ENCODE measurements around the gene EZR. TPM values are rescaled to one million over a fixed set of nuclear protein-coding genes. Genes with fewer than 3 reads are reported as not detected.

The EZR gene
- total and polyA plus RNA-seq, 10 of the 15 experiments (the other 5 are each of a cell fraction or from before 2014, with no cell fraction given): 79.1 to 282 (median 161) TPM

DNA sequence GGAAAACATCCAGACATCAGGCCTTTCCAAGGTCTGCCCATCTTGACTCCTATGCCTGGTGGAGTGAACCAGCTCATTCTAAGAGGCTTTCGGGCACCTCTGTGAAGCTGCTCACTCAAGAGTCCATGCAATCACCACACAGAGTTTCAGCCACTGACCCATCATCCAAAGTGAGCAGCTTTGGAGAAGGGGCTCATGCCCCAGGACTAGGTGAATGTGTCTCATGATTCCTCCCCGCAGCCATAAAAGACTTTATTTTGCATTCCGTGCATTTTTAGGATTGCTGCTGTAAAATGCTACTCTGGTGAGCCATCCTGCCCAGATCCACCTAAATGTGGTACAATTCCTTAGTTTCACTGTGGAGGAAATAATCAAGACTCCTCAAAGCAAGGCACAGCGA is 44.5 kb upstream of the EZR start:
- no peak overlapping the region for H3K9ac ChIP-seq (ENCODE audit: control insufficient read depth, insufficient read depth, low read length)
- WGBS (ENCODE audit: insufficient coverage, insufficient replicate concordance, low lambda C conversion rate, missing lambda C conversion rate): 78% methylated on average over 4 of the region's 4 CpGs
- no peaks in the 10 kb centered on the region for H3K36me3 ChIP-seq (ENCODE audit: control insufficient read depth in 2 of 2, insufficient read depth in 2 of 2, low read length in 1 of 2)
- POLR2A ChIA-PET: interaction anchor here (0.6 kb wide), 1 partner anchor 41 kb away, joined by 5 read pairs; no protein-coding TSS in a partner anchor
- H3K4me2 ChIP-seq (ENCODE audit: control insufficient read depth, insufficient read depth): no peak overlapping the region
- BruUV-seq (replicated peaks): no TSS peak
- H3K4me3 ChIP-seq: no peak overlapping the region
- ATAC-seq: no peak
- CTCF ChIA-PET: interaction anchor here (0.7 kb wide), 1 partner anchor 138 kb away, joined by 3 read pairs; no protein-coding TSS in a partner anchor
- no peaks in the 10 kb centered on the region for H3K27me3 ChIP-seq (replicated peaks in 1 of 2; ENCODE audit: control insufficient read depth in 2 of 2, insufficient read depth in 2 of 2, low read length in 1 of 2)
- H2AFZ ChIP-seq (ENCODE audit: control insufficient read depth, low read depth, low read length): no peak overlapping the region
- no peak for DNase-seq (ENCODE audit: low read depth, low spot score)
- no peaks in the 10 kb centered on the region for H4K20me1 ChIP-seq (ENCODE audit: control insufficient read depth, insufficient read depth)
- intact Hi-C loops (cut with micrococcal nuclease; ENCODE audit: unreplicated experiment): no loop called here
- SMC1A ChIA-PET (ENCODE audit: uncharacterized antibody, unreplicated experiment): interaction anchor here (0.9 to 1.0 kb wide), 2 partner anchors 47 to 49 kb away, joined by 3 read pairs; no protein-coding TSS in a partner anchor
- H3K9me3 ChIP-seq (replicated peaks; ENCODE audit: control insufficient read depth, insufficient read depth, low read length): no peaks in the 10 kb centered on the region; the same call in 2 of the 3 replicates
- H3K4me1 ChIP-seq (ENCODE audit: control insufficient read depth, insufficient read depth, low read length): peaks cover 26% of the 10 kb centered on the region
- no peaks in the 10 kb centered on the region for H3K79me2 ChIP-seq (ENCODE audit: control insufficient read depth, insufficient read depth, low read length)
- TF ChIP-seq HDAC2 (IDR thresholded peaks at IDR 0.05): no peak
- TF ChIP-seq, protein P1, sequence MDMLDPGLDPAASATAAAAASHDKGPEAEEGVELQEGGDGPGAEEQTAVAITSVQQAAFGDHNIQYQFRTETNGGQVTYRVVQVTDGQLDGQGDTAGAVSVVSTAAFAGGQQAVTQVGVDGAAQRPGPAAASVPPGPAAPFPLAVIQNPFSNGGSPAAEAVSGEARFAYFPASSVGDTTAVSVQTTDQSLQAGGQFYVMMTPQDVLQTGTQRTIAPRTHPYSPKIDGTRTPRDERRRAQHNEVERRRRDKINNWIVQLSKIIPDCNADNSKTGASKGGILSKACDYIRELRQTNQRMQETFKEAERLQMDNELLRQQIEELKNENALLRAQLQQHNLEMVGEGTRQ (IDR thresholded peaks at IDR 0.05; ENCODE audit: borderline replicate concordance, low read depth, low read length): no peak
- TF ChIP-seq ZNF24 (IDR thresholded peaks at IDR 0.05): no peak
- TF ChIP-seq, protein P2, sequence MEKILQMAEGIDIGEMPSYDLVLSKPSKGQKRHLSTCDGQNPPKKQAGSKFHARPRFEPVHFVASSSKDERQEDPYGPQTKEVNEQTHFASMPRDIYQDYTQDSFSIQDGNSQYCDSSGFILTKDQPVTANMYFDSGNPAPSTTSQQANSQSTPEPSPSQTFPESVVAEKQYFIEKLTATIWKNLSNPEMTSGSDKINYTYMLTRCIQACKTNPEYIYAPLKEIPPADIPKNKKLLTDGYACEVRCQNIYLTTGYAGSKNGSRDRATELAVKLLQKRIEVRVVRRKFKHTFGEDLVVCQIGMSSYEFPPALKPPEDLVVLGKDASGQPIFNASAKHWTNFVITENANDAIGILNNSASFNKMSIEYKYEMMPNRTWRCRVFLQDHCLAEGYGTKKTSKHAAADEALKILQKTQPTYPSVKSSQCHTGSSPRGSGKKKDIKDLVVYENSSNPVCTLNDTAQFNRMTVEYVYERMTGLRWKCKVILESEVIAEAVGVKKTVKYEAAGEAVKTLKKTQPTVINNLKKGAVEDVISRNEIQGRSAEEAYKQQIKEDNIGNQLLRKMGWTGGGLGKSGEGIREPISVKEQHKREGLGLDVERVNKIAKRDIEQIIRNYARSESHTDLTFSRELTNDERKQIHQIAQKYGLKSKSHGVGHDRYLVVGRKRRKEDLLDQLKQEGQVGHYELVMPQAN (conservative IDR thresholded peaks at IDR 0.05): no peak
- no peak for TF ChIP-seq RAD21 (IDR thresholded peaks at IDR 0.05; ENCODE audit: insufficient read depth, low read depth, low read length)
- TF ChIP-seq ASH2L (IDR thresholded peaks at IDR 0.05; ENCODE audit: borderline replicate concordance, low read depth): no peak
- TF ChIP-seq CHD1 (IDR thresholded peaks at IDR 0.05; ENCODE audit: low read depth, low read length): no peak
- TF ChIP-seq, protein P3, sequence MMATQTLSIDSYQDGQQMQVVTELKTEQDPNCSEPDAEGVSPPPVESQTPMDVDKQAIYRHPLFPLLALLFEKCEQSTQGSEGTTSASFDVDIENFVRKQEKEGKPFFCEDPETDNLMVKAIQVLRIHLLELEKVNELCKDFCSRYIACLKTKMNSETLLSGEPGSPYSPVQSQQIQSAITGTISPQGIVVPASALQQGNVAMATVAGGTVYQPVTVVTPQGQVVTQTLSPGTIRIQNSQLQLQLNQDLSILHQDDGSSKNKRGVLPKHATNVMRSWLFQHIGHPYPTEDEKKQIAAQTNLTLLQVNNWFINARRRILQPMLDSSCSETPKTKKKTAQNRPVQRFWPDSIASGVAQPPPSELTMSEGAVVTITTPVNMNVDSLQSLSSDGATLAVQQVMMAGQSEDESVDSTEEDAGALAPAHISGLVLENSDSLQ (IDR thresholded peaks at IDR 0.05): no peak
- TF ChIP-seq SPI1 (IDR thresholded peaks at IDR 0.05; ENCODE audit: borderline replicate concordance, insufficient read depth, low read depth, low read length): no peak
- TF ChIP-seq TAF1 (IDR thresholded peaks at IDR 0.05; ENCODE audit: borderline replicate concordance, low read depth, low read length): no peak
- TF ChIP-seq IRF4 (IDR thresholded peaks at IDR 0.05; ENCODE audit: low read depth, low read length): no peak
- TF ChIP-seq, protein P4, sequence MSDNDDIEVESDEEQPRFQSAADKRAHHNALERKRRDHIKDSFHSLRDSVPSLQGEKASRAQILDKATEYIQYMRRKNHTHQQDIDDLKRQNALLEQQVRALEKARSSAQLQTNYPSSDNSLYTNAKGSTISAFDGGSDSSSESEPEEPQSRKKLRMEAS (IDR thresholded peaks at IDR 0.05; ENCODE audit: low read depth, low read length): no peak
- TF ChIP-seq SMAD5 (IDR thresholded peaks at IDR 0.05; ENCODE audit: low read depth): no peak
- no peak for TF ChIP-seq KAT2A (conservative IDR thresholded peaks at IDR 0.05; ENCODE audit: control insufficient read depth, low read depth, low read length)
- no peak for TF ChIP-seq EZH2 (IDR thresholded peaks at IDR 0.05; ENCODE audit: borderline replicate concordance, control insufficient read depth, low read depth, low read length)
- no peak for TF ChIP-seq ATF7 (IDR thresholded peaks at IDR 0.05; ENCODE audit: low read depth)
- TF ChIP-seq SREBF1 (IDR thresholded peaks at IDR 0.05; ENCODE audit: low read length): no peak
- in situ Hi-C loops (cut with MboI): no loop called here
- no peak for FAIRE-seq
- RAD21 ChIA-PET (ENCODE audit: unreplicated experiment): interaction anchor here (0.6 to 1.0 kb wide), 2 partner anchors 69 to 163 kb away, joined by 3 read pairs; no protein-coding TSS in a partner anchor
- H3K27ac ChIP-seq (ENCODE audit: control insufficient read depth, insufficient read depth): no peak overlapping the region
